Measurements from ENCODE around the gene RTF1.

DNA sequence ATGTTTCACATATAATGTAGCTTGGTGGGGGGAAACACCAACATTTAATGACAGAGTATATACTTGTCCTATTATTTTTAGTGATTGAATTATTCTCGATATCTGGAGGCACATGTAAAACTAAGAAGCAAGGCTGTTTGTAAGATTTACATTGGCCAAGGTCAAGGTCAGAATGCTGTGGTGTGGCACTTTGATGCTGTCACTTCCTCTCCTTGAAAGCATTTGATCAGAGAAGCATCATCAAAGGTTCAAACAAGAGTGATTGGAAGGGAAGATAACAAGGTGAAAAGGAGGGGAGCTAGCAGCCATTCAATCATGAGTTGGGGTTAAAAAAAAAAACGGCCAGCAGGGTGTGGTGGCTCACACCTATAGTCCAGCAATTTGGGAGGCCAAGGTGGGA lies 26.4 kb downstream of the RTF1 start:
- TF ChIP-seq EZH2 (IDR thresholded peaks at IDR 0.05), result no peak
- no peak for TF ChIP-seq POLR2AphosphoS5 (IDR thresholded peaks at IDR 0.05; ENCODE audit: borderline replicate concordance, low read depth, low read length)

All from SK-N-MC (cell line).